Neuronal stem cell (in vitro differentiated cells): ENCODE data around the gene PNMA5.
"Not testable (repeated sequence)": the region's sequence is repeated elsewhere in the genome, so short reads cannot be mapped to it uniquely, and the experiment has no call there.

ENCODE experiments used
- DNase-seq: peaks from one replicate; pipeline ENCODE4 v3.0.0-alpha.2; 2013; ENCODE audit warnings: low spot score
- H2AFZ ChIP-seq: one replicate; pipeline ENCODE4 v1.6.1; 2013; ENCODE audit warnings: mild to moderate bottlenecking, low read length, inconsistent platforms
- H2AK5ac ChIP-seq: 2 replicates; pipeline ENCODE4 v1.6.1; 2013; ENCODE audit warnings: low read depth, mild to moderate bottlenecking, inconsistent platforms, low read length, moderate library complexity, mixed read lengths
- H2BK120ac ChIP-seq: 2 replicates; pipeline ENCODE4 v1.6.1; 2013; ENCODE audit warnings: low read depth, mild to moderate bottlenecking, inconsistent platforms, low read length, moderate library complexity, mixed read lengths
- H2BK12ac ChIP-seq: one replicate; pipeline ENCODE4 v1.6.1; 2013; ENCODE audit warnings: low read length, inconsistent platforms
- H2BK15ac ChIP-seq: 2 replicates; pipeline ENCODE4 v1.6.1; 2013; ENCODE audit warnings: mild to moderate bottlenecking, low read length, inconsistent platforms, mixed read lengths
- H2BK5ac ChIP-seq: one replicate; pipeline ENCODE4 v1.6.1; 2013; ENCODE audit warnings: inconsistent platforms, mild to moderate bottlenecking, low read length, moderate library complexity
- H3K14ac ChIP-seq: one replicate; pipeline ENCODE4 v1.6.1; 2013; ENCODE audit warnings: low read length, inconsistent platforms
- H3K18ac ChIP-seq: 2 replicates; pipeline ENCODE4 v1.6.1; 2013; ENCODE audit warnings: low read length, inconsistent platforms
- H3K23ac ChIP-seq: 2 replicates; pipeline ENCODE4 v1.6.1; 2013; ENCODE audit warnings: low read depth, mild to moderate bottlenecking, mixed read lengths, low read length, inconsistent platforms; ENCODE audit not compliant: poor library complexity
- H3K27ac ChIP-seq: replicated peaks from 3 replicates; pipeline ENCODE4 v1.5.1; 2013; ENCODE audit warnings: low read length, inconsistent platforms
- H3K27me3 ChIP-seq, 3 experiments: 2 replicates each; pipeline ENCODE4 v1.6.1; 2013; ENCODE audit warnings: low read length in 3 of 3, mild to moderate bottlenecking in 2 of 3, inconsistent platforms in 1 of 3, low read depth in 1 of 3, mixed read lengths in 1 of 3, moderate library complexity in 1 of 3; ENCODE audit not compliant: control insufficient read depth in 3 of 3, insufficient read depth in 3 of 3
- H3K36me3 ChIP-seq, 2 donors: replicated peaks in 1 of 2; 2 replicates each; pipeline ENCODE4 v1.6.1; 2013; ENCODE audit warnings: low read length in 2 of 2; ENCODE audit not compliant: control insufficient read depth in 2 of 2, insufficient read depth in 2 of 2
- H3K4ac ChIP-seq: 2 replicates; pipeline ENCODE4 v1.6.1; 2013; ENCODE audit warnings: inconsistent platforms, mild to moderate bottlenecking, low read length, moderate library complexity
- H3K4me1 ChIP-seq, 2 donors: 1 replicate in 1 of 2; 2 replicates in 1 of 2; pipeline ENCODE4 v1.6.1; 2013; ENCODE audit warnings: low read length in 2 of 2, low read depth in 1 of 2; ENCODE audit not compliant: control insufficient read depth in 2 of 2, insufficient read depth in 1 of 2
- H3K4me2 ChIP-seq: one replicate; pipeline ENCODE4 v1.6.1; 2013; ENCODE audit warnings: mild to moderate bottlenecking, low read length, inconsistent platforms; ENCODE audit not compliant: insufficient read depth, poor library complexity, severe bottlenecking
- H3K4me3 ChIP-seq, 2 donors: 2 replicates each; pipeline ENCODE4 v1.5.1; 2013; ENCODE audit warnings: low read length in 2 of 2, mild to moderate bottlenecking in 2 of 2, inconsistent platforms in 1 of 2, moderate library complexity in 1 of 2
- H3K79me1 ChIP-seq: one replicate; pipeline ENCODE4 v1.6.1; 2013; ENCODE audit warnings: low read depth, mild to moderate bottlenecking, inconsistent platforms, low read length, moderate library complexity
- H3K9ac ChIP-seq: one replicate; pipeline ENCODE4 v1.6.1; 2013; ENCODE audit warnings: mild to moderate bottlenecking, low read depth, low read length, inconsistent platforms; ENCODE audit not compliant: poor library complexity
- H3K9me3 ChIP-seq, 2 donors: replicated peaks in 1 of 2; 2 replicates each; pipeline versions ENCODE3 to v1.6.1; 2013; ENCODE audit warnings: low read length in 2 of 2, mild to moderate bottlenecking in 2 of 2, inconsistent platforms in 1 of 2, low read depth in 1 of 2, mixed read lengths in 1 of 2, moderate library complexity in 1 of 2; ENCODE audit not compliant: control insufficient read depth in 2 of 2, insufficient read depth in 1 of 2
- H4K8ac ChIP-seq: one replicate; pipeline ENCODE4 v1.6.1; 2013; ENCODE audit warnings: low read depth, mild to moderate bottlenecking, inconsistent platforms, low read length, moderate library complexity
- H4K91ac ChIP-seq: one replicate; pipeline ENCODE4 v1.6.1; 2013; ENCODE audit warnings: low read length, low read depth, mild to moderate bottlenecking, inconsistent platforms; ENCODE audit not compliant: poor library complexity
- WGBS, 2 donors: extraction: QIAGEN DNeasy Blood & Tissue Kit; methylation state at CpG; one replicate each; pipeline ENCODE4 v1.1.7; 2013; ENCODE audit warnings: missing lambda C conversion rate in 2 of 2, mixed read lengths in 1 of 2; ENCODE audit not compliant: insufficient read length in 2 of 2, insufficient replicate concordance in 1 of 2; ENCODE audit errors: extremely low coverage in 2 of 2; 5-methylcytosine and 5-hydroxymethylcytosine counted together

Gene PNMA5

DNA sequence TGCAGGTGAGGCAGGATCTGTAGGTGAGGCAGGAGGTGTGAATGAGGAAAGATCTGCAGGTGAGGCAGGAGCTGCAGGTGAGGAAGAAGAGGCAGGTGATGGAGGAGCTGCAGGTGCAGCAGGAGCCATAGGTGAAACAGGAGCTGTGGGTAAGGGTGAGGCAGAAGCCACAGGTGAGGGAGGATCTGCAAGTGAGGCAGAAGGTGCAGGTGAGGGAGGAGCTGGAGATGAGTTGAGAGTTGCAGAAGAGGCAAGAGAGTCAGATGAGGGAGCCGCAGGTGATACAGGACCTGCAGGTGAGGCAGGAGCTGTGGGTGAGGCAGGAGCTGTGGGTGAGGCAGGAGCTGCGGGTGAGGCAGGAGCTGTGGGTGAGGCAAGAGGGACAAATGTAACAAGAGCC lies 35.2 kb upstream of the PNMA5 start:
- no CpG with 5 or more reads among the region's 2 CpGs for WGBS, 2 donors
- H3K4me1 ChIP-seq, result no peaks in the 10 kb centered on the region
- H3K4me2 ChIP-seq, result no peak overlapping the region
- H3K9me3 ChIP-seq, result no peaks in the 10 kb centered on the region
- no peaks in the 10 kb centered on the region for H3K79me1 ChIP-seq
- H3K14ac ChIP-seq, result no peak overlapping the region
- no peak for DNase-seq
- H3K4me3 ChIP-seq, result no peak overlapping the region
- H2BK15ac ChIP-seq, result no peak overlapping the region
- H4K8ac ChIP-seq, result peak overlapping the region; percentile 43
- no peak overlapping the region for H2BK120ac ChIP-seq
- H4K91ac ChIP-seq, result no peak overlapping the region
- peaks cover 0 to 12% (median 0%) of the 10 kb centered on the region in 3 experiments for H3K27me3 ChIP-seq
- H3K18ac ChIP-seq, result no peak overlapping the region
- no peak overlapping the region for H3K4ac ChIP-seq
- H3K9ac ChIP-seq, result no peak overlapping the region
- H2AK5ac ChIP-seq, result no peak overlapping the region
- no peak overlapping the region for H3K27ac ChIP-seq
- no peak overlapping the region for H3K23ac ChIP-seq
- H2BK5ac ChIP-seq, result no peak overlapping the region
- no peak overlapping the region for H2AFZ ChIP-seq
- H3K36me3 ChIP-seq, result no peaks in the 10 kb centered on the region
- H2BK12ac ChIP-seq, result no peak overlapping the region

DNA sequence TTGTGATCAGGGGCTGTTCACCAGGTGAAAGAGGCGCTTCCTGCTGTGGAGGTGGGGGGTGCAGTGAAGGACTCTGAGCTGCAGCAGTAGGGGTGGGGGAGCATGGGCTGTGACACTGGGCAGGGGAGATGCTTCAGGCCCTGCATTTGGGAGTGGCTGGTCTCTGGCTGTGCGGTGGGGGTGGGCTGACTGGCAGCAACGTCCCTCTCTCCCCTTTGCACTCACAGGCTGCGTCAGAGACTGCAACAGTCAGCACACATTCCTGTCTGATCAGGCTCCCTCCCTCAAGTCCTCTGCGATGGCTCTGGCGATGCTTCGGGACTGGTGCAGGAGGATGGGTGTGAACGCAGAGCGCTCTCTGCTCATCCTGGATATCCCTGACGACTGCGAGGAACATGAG lies 34.6 kb upstream of the PNMA5 start:
- H3K79me1 ChIP-seq, result not testable (repeated sequence)

DNA sequence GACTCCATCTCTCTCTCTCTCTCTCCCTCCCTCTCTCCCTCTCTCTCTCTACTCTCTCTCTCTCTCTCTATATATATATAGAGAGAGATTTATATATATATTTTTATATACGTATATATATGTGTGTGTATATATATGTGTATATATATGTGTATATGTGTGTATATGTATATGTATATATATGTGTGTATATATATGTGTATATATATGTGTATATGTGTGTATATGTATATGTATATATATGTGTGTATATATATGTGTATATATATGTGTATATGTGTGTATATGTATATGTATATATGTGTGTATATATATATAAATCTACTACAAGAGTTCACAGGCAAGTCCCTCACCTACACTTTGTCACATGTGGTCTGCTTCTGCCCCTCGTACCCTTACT lies 32.6 kb upstream of the PNMA5 start:
- no CpG with 5 or more reads among the region's 2 CpGs for WGBS, 2 donors
- H2BK12ac ChIP-seq, H3K18ac ChIP-seq, H3K36me3 ChIP-seq, H3K79me1 ChIP-seq, H4K8ac ChIP-seq, H3K4ac ChIP-seq, H3K4me1 ChIP-seq, DNase-seq, H2BK5ac ChIP-seq, H3K27me3 ChIP-seq, H3K23ac ChIP-seq, H3K4me3 ChIP-seq, H3K9me3 ChIP-seq, H3K27ac ChIP-seq, H4K91ac ChIP-seq, H2BK15ac ChIP-seq, H3K14ac ChIP-seq, H3K4me2 ChIP-seq, H3K9ac ChIP-seq, H2BK120ac ChIP-seq, H2AK5ac ChIP-seq, H2AFZ ChIP-seq: not testable (repeated sequence)

More for the DNA sequence above, 34.6 kb upstream of the PNMA5 start:
- not testable (repeated sequence) for H3K4ac ChIP-seq, H2BK120ac ChIP-seq, H3K4me1 ChIP-seq, H3K36me3 ChIP-seq, H2AFZ ChIP-seq, H3K9ac ChIP-seq, H4K8ac ChIP-seq, H2BK15ac ChIP-seq, H4K91ac ChIP-seq, H3K4me2 ChIP-seq, DNase-seq, H2BK5ac ChIP-seq, H3K27ac ChIP-seq, H2AK5ac ChIP-seq, H3K14ac ChIP-seq, H2BK12ac ChIP-seq, H3K18ac ChIP-seq, H3K4me3 ChIP-seq, H3K9me3 ChIP-seq, H3K23ac ChIP-seq
- WGBS, 2 donors, result no CpG with 5 or more reads among the region's 11 CpGs
- peaks cover 0 to 12% (median 0%) of the 10 kb centered on the region in 3 experiments for H3K27me3 ChIP-seq

DNA sequence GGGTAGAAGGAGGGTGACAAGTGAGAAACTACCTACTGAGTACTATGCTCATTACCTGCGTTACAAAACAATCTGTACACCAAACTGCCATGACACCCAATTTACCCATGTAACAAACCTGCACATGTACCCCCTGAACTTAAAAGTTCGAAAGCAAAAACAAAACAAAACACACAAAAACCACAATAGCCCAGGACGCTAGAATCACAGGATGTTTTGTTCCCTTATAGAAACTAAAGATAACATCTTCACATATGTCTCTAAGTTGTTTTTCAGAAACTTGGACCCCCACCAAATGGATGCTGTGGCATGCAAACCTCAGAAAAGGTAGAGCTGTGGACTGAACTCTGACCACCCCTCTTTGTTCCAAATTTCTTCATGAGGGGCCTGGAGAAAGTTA lies 25.2 kb upstream of the PNMA5 start:
- no peak overlapping the region for H3K14ac ChIP-seq
- H3K27me3 ChIP-seq, result peaks cover 0 to 21% (median 0%) of the 10 kb centered on the region in 3 experiments
- no peak overlapping the region for H3K18ac ChIP-seq
- no peak overlapping the region for H3K4ac ChIP-seq
- no peak overlapping the region for H2BK5ac ChIP-seq
- no peaks in the 10 kb centered on the region for H3K9me3 ChIP-seq
- no peak overlapping the region for H2AK5ac ChIP-seq
- H4K91ac ChIP-seq, result no peak overlapping the region
- H4K8ac ChIP-seq, result no peak overlapping the region
- H3K4me3 ChIP-seq, result no peak overlapping the region
- H3K9ac ChIP-seq, result no peak overlapping the region
- DNase-seq, result no peak
- no peaks in the 10 kb centered on the region for H3K79me1 ChIP-seq
- no peak overlapping the region for H3K23ac ChIP-seq
- WGBS, 2 donors, result no CpG with 5 or more reads among the region's 3 CpGs
- H3K27ac ChIP-seq, result no peak overlapping the region
- H2BK15ac ChIP-seq, result no peak overlapping the region
- no peak overlapping the region for H2BK120ac ChIP-seq
- H3K4me1 ChIP-seq, result no peaks in the 10 kb centered on the region
- H3K4me2 ChIP-seq, result no peak overlapping the region
- no peak overlapping the region for H2BK12ac ChIP-seq
- no peaks in the 10 kb centered on the region for H3K36me3 ChIP-seq
- H2AFZ ChIP-seq, result no peak overlapping the region
